Uterus (tissue), 4 donors: Measurements from ENCODE around the gene KNOP1. TPM values are rescaled to one million over a fixed set of nuclear protein-coding genes. Genes with fewer than 3 reads are reported as not detected.

Experiments
- DNase-seq, 2 donors: peaks; one replicate each; pipeline ENCODE4 v3.0.0-alpha.2; 2019 to 2020
- H3K27ac ChIP-seq, 2 donors: fragments of 200-600 bp; sonication (generic); 1 replicate in 1 of 2; 2 replicates in 1 of 2; pipeline ENCODE4 v1.5.1; 2016 to 2018
- H3K27me3 ChIP-seq, 2 donors: fragments of 200-600 bp; sonication (generic); one replicate each; pipeline ENCODE4 v1.5.1; 2018 to 2019; ENCODE audit warnings: control low read depth in 1 of 2
- H3K36me3 ChIP-seq, 2 donors: fragments of 200-600 bp; sonication (generic); one replicate each; pipeline ENCODE4 v1.5.1; 2019; ENCODE audit warnings: control low read depth in 1 of 2
- H3K4me1 ChIP-seq, 2 donors: fragments of 200-600 bp; sonication (generic); one replicate each; pipeline ENCODE4 v1.5.1; 2018 to 2019; ENCODE audit warnings: control low read depth in 1 of 2
- H3K4me3 ChIP-seq, 2 donors: fragments of 200-600 bp; sonication (generic); 1 replicate in 1 of 2; 2 replicates in 1 of 2; pipeline ENCODE4 v1.5.1; 2018 to 2019; ENCODE audit warnings: mild to moderate bottlenecking in 1 of 2
- H3K9me3 ChIP-seq, 2 donors: fragments of 200-600 bp; sonication (generic); one replicate each; pipeline ENCODE4 v1.5.1; 2019; ENCODE audit warnings: control low read depth in 1 of 2
- CTCF ChIP-seq, 4 experiments: fragments of 200-600 bp in 2 of 4; fragments of 450-650 bp in 2 of 4; sonication (generic) in 2 of 4; IDR thresholded peaks; one replicate each; pipeline ENCODE4 v1.5.1; 2016 to 2019; ENCODE audit warnings: antibody characterized with exemption in 4 of 4, mild to moderate bottlenecking in 2 of 4, moderate library complexity in 1 of 4
- POLR2A ChIP-seq, 2 donors: fragments of 450-650 bp; IDR thresholded peaks; one replicate each; pipeline ENCODE4 v1.6.1; 2016; ENCODE audit warnings: antibody characterized with exemption in 2 of 2, mild to moderate bottlenecking in 1 of 2, moderate library complexity in 1 of 2
- intact Hi-C: fragments of 100-400 bp; cut with DNase I; formaldehyde crosslinking; loops from one replicate; pipeline ENCODE4 v1.15.1; 2023; ENCODE audit warnings: low total_unique reads
- total RNA-seq, 4 donors: library from RNA; depleted of rRNA in 3 of 4; stranded (reverse); fragments of >200 nt in 3 of 4; gene quantifications; one replicate each; pipeline versions ENCODE4 v1.1.0 to v1.2.4, GENCODE V29; 2014 to 2023
- donor health status: DM: yes; HTN: yes; CAD: no.

Gene KNOP1
- total RNA-seq, 4 donors from 2014 or later, result 1.5 to 20.5 (median 9.4) TPM

- Histone ChIP-seq H3K4me1 (peaks cover 0 to under 1% of the 10 kb centered on the region in 2 donors), H3K4me3 (no peak overlapping the region), H3K27ac (peak overlapping the region; percentile 68 to 85), H3K27me3 (no peaks in the 10 kb centered on the region), H3K36me3 (no peaks in the 10 kb centered on the region), H3K9me3 (no peaks in the 10 kb centered on the region)
- intact Hi-C loops, result loop anchor here (10.0 kb wide), 1 partner anchor 190 kb away; the partner anchor contains the start of gene GPRC5B
- no peak for TF ChIP-seq CTCF (IDR thresholded peaks at IDR 0.05)
- TF ChIP-seq POLR2A (IDR thresholded peaks at IDR 0.05), result no peak
- no peak for DNase-seq
These were observed 23.0 kb downstream of the KNOP1 start for GRCh38 chr16:19694989-19695388.

- DNase-seq, result no peak
These were observed 26.8 kb downstream of the KNOP1 start for GRCh38 chr16:19691161-19691711.

GRCh38 chr16:19690196-19690595, 27.8 kb downstream of the KNOP1 start:
- no peak overlapping the region for H3K4me3 ChIP-seq
- no peaks in the 10 kb centered on the region for H3K27me3 ChIP-seq
- H3K4me1 ChIP-seq, result no peaks in the 10 kb centered on the region
- no peak for TF ChIP-seq POLR2A (IDR thresholded peaks at IDR 0.05)
- no peak for TF ChIP-seq CTCF (IDR thresholded peaks at IDR 0.05)
- H3K36me3 ChIP-seq, result no peaks in the 10 kb centered on the region
- intact Hi-C loops, result loop anchor here (10.0 kb wide), 1 partner anchor 195 kb away; the partner anchor contains the start of gene GPRC5B
- DNase-seq, result no peak
- H3K9me3 ChIP-seq, result no peaks in the 10 kb centered on the region
- H3K27ac ChIP-seq, result peak overlapping the region in 1 of 2 donors; percentile 43

More at GRCh38 chr16:19691161-19691711, 26.8 kb downstream of the KNOP1 start:
- no peaks in the 10 kb centered on the region for H3K4me1 ChIP-seq
- H3K27me3 ChIP-seq, result no peaks in the 10 kb centered on the region
- intact Hi-C loops, result loop anchor here (10.0 kb wide), 1 partner anchor 194 kb away; the partner anchor contains the start of gene GPRC5B
- TF ChIP-seq POLR2A (IDR thresholded peaks at IDR 0.05), result no peak
- TF ChIP-seq CTCF (IDR thresholded peaks at IDR 0.05), result no peak
- H3K36me3 ChIP-seq, result no peaks in the 10 kb centered on the region
- H3K9me3 ChIP-seq, result no peaks in the 10 kb centered on the region
- no peak overlapping the region for H3K4me3 ChIP-seq
- H3K27ac ChIP-seq, result peak overlapping the region; percentile 5 to 43

GRCh38 chr16:19689342-19689741, 28.7 kb downstream of the KNOP1 start:
- intact Hi-C loops, result no loop called here
- no peaks in the 10 kb centered on the region for H3K9me3 ChIP-seq

More at GRCh38 chr16:19689342-19689741, 28.7 kb downstream of the KNOP1 start:
- no peaks in the 10 kb centered on the region for H3K36me3 ChIP-seq
- no peaks in the 10 kb centered on the region for H3K27me3 ChIP-seq
- no peak for TF ChIP-seq POLR2A (IDR thresholded peaks at IDR 0.05)
- TF ChIP-seq CTCF (IDR thresholded peaks at IDR 0.05), result no peak
- DNase-seq, result no peak
- H3K4me3 ChIP-seq, result no peak overlapping the region
- peak overlapping the region in 1 of 2 donors; percentile 43 for H3K27ac ChIP-seq
- no peaks in the 10 kb centered on the region for H3K4me1 ChIP-seq
